Putamen (tissue), 1 donor: Measurements from ENCODE around the gene MTMR2.
"Not testable (repeated sequence)": the region's sequence is repeated elsewhere in the genome, so short reads cannot be mapped to it uniquely, and the experiment has no call there.

Experiments used
- DNase-seq: peaks from one replicate; pipeline ENCODE4 v3.0.0-alpha.2; 2016; ENCODE audit warnings: low spot score

Gene MTMR2

DNA sequence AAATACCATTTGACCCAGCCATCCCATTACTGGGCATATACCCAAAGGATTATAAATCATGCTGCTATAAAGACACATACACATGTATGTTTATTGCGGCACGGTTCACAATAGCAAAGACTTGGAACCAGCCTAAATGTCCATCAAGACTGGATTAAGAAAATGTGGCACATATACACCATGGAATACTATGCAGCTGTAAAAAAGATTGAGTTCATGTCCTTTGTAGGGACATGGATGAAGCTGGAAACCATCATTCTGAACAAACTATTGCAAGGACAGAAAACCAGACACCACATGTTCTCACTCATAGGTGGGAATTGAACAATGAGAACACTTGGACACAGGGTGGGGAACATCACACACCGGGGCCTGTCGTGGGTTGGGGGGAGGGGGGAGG, 112.9 kb downstream of the MTMR2 start:
- not testable (repeated sequence) for DNase-seq

DNA sequence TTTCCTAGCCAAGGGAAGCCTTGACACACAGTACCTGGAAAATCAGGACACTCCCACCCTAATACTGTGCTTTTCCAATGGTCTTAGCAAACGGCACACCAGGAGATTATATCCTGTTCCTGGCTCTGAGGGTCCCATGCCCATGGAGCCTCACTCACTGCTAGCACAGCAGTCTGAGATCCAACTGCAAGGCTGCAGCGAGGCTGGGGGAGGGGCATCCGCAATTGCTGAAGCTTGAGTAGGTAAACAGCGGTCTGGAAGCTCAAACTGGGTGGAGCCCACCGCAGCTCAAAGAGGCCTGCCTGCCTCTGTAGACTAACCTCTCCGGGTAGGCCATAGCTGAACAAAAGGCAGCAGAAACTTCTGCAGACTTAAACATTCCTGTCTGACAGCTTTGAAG, 117.4 kb downstream of the MTMR2 start:
- not testable (repeated sequence) for DNase-seq

DNA sequence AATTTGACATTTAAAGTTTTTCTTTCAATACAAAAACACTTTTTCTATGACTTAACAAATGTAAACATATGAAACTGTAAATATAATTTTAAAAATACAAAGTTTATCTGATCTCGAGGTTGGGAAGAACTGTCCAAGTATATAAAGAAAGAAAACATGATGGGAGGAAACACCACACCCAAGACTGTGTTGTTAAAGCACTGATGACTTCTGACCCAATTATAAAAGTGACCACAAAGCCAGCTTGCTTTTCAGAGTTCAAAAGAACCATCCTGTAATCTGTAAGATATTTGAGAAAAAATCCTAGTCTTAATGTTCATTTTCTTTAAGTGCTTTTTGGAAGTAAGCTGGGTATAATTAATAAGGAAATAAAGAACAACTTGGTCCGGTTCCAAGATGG, 118.0 kb downstream of the MTMR2 start:
- no peak for DNase-seq

DNA sequence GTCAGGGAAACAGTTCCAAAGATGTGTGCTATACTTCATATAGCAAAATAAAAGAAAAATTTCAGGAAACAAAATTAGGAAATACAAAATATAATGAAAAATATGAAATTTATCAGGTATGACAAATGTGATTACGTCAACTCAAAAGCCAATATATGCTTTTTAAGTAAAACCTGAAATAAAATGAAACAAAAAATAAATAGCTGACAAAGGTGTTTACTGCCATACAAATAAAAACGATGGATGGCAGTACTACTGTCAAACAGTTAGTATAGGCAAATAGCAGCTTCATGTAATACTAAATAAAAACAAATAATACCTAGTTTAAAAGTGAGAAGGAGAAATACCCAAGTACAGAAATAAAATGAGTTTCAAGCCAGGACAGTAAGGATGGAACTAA, 119.9 kb downstream of the MTMR2 start:
- DNase-seq, result no peak

DNA sequence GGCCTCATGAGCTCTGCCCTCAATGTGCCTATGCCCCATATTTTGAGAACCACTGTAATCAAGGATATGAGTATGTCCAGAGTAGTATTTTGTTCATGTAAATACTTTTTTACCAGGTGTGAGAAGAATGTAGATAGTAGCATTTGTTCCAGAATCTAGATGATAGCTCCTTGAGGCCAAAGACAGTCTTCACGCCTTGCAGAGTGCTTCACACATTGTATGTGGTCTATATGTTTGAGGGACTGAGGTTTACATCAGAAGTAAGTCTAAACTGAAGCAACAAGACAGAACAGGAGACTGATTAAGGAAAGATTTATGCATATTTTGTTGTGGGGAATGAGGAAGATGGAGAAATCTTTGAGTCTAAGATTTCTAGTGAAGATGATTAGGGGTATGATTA, 121.1 kb downstream of the MTMR2 start:
- no peak for DNase-seq

DNA sequence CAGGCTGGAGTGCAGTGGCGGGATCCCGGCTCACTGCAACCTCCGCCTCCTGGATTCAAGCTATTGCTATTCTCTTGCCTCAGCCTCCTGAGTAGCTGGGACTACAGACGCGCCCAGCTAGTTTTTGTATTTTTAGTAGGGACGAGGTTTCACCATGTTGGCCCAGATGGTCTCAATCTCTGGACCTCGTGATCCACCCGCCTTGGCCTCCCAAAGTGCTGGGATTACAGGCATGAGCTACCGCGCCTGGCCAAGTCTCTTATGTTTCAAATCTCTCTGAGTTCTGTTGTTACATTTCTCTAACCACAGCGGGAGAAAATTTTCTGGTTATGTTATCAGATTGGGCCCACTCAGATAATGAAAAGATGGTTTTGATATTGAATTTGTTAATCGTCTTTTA, 123.5 kb downstream of the MTMR2 start:
- no peak for DNase-seq

DNA sequence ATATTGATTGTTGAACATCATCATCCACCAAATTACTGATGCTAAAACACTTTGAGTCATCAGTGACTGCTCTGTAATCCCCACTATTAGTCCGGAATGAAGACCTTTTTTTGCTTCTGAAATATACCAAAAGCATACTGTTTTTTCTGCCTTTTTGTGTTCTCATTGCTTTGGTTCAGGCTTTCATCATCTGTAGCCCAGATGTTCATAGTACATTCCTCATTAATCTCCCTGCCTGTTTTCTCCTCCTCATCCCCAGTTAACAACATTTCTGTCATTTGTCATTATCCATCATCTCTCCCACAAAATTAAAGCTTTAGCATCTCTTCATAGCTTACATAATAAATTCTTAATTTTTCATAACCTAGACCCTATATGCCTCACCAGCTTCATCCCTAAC, 124.4 kb downstream of the MTMR2 start:
- no peak for DNase-seq

DNA sequence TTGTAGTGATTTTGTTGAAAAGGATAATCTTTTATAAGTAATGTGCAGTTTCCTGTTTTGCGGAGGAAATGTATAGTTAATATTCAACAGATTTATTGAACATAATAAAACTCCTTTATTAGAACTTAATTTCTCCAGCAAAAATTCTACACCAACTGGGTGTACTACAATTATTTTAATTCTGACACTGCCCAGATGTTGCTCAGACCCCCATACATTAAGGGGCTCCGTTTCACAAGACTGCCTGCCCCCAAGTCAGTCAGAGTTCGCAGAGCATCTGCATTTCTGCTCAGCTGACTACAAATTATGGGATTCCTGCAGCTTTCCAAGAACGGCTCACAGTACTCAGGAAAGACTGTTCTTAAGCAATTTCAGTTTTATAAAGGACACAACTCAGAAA, 127.4 kb downstream of the MTMR2 start:
- no peak for DNase-seq

DNA sequence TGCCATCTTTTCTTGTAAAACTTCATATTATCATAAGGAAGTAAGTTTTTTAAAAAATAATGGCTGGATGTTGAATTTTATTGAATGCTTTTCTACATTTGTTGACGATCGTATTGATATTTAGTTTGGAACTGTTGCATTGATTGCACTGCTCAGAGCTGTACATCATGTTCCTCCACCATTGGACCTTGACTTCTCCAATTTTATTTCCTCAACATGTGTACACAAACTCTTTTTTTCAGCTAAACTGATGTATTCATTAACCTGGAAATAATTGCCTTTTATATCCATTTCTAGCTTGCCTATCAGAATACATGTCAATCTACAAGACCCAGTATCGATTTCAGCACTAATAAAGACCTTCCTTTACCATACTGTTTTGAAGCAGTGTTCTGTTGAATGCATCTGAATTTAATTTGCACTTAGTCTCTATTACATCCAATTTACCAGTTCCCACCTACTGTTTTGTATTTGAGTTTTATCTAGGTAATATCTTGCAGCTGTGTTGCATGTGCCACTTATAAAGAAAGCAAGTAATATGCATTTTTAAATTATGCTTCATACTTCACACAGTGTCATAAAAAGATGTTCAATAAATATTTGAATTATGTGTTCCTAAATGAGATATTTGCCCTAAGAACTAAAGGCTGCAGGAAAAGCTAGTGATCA, 128.1 kb downstream of the MTMR2 start:
- no peak for DNase-seq

DNA sequence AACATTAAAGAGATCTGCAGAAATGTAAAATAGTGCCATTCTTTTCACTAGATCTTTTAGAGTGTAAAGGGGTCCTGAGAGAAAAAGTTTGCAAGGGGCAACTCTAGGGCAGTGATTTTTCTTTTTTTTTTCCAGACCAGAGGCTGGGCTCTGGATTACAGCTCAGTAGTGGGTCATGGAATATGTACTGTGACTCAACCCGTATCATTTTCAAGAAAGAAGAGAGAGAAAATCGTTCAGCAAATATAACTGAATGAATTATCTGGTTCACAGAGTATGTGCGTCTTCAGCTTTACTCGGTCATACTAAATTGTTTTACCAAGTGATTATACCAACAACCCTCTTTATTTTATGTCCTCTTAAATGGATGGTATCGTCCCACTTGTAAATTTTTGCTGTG, 129.8 kb downstream of the MTMR2 start:
- no peak for DNase-seq

DNA sequence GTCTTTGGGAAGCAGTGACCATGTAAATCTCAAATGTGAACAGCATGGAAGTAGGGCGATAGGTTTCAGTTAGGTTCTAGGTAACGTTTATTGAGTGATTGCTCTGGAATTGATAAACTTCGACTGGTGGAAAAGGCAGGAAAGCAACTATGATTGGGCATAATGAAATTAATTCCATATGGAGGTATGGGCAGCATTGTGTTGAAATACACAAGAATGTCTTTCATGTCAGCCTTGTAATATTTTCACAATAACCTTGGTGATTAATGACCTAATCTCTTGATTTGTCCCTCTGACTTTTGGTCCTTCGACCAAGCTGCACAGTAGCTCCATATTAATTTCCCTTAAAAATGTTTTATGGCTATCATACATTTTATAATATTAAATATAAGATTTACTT, 130.8 kb downstream of the MTMR2 start:
- no peak for DNase-seq

DNA sequence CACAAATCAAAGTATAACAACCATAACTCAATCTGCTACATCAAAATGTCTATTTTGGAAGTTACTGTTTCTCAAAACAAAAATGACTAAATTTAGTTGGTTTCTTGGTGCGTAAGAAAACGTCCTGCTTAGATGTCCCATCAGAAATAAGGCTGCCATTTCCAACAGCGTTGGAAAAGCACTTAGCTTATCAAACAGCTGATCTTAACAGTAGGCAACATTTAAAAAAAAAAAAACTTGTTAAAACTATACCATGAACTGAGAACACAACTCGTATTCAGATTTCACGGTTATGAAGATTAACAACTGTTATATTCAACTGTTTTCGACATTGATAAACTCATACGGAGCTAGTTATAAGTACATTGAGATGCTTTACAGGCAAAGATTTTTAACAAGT, 131.2 kb downstream of the MTMR2 start:
- DNase-seq, result no peak

DNA sequence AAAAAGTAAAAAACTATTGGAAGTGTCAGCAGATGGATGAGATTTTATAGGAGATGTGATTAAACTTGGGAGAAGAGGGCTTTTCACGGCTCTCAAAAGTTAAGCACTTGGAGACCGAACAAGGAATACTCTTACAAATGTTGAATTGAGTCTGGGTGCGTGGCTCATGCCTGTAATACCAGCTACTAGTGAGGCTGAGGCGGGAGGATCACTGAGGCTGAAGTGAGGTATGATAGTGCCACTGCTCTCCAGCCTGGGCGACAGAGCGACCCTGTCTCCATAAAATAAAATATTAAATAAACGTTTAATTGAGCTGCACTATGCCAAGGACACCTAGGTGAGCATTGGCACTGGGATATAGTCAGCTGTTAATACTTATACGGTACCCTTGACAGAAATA, 131.7 kb downstream of the MTMR2 start:
- DNase-seq, result no peak

DNA sequence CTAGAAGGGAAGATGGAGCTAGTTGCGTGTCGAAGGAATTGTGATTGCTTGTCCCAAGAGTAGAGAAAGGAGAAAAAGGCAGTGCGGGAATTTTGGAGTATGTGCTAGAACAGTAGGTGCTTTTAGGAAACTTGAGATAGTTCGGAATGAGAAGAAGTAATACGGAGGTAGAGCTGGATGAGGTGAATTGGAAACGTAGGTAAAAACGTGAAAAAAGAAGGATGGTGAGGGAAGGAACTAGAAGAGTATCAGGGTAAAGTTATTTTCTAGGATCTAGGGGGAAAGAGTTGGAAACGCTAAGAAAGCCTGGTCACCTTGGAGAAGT, 132.2 kb downstream of the MTMR2 start:
- DNase-seq, result no peak

DNA sequence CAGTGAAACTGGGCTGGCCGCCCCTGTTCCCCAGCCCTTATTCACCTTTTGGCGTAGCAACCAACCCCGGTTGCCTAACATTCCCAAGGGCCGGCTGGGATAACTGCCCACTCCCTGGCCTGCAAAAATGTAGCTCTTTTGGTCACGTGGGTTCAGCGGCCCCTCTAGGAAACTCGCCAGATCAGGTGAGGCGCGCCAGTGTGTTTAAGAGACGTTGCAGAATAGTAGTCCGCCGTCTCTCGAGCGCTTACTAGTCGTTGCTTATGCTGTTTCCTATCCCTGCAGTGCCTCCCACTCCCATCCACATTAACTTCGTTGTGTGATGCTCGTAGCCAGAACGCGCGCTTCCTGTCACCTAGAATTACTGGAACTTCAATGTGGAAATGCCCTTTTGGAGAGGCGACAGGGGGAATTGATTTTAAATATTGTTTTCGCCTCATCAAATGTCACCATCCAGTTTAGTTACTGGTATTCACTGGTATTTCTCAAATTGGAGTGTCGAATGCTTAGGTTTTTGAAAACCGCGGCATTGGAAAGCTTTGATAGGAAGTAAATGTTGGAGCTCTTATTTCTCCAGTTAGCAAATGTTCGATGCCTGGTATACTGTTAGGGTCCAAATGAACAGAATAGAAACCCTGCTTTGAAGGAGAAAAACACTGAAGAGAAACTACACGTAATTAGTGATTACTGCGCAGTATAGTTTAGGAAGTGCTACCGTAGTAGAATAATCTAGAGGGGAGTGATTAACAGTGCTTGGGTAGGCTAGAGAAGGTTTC, 132.8 kb downstream of the MTMR2 start:
- peak; percentile 53 for DNase-seq

DNA sequence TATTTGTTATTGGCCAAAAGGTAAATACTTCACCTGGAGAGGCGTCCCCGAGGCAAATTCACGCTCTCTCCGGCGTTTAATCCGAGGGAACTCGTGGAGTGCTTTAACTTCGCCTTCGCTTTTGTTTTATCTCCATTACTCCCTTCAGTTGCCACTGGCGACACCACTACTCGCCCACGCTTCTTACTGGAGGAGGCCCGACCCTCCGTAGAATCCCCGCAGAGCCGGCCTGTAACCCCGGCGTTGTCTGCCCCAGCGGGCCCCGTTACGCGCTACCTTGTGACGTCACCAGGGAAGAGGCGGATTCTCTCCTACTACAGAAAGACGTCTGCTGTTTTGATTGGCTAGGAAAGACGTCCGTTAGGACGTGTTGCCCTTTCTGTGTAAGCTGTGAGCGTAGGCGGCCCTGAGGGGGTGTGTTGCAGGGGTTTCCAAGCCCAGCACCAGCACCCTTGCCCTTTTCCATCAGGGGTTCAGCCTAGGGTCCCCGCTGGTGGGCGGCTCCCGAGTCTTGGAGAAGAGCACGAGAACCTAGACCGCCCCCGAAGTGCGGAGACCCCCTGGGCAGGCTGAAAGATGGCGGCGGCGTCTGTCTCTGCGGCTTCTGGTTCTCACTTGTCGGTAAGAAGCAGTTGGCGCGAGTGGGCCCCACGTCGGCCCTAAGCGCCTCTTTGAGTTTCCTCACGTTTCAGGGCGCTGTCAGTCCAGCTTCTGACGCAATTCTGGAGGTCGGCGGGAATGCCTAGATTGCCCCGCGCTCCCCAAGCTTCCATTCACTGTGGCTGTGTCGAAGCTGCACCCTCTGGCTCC, 133.6 kb downstream of the MTMR2 start, which contains the start of gene CEP57:
Gene CEP57, plus strand, starts transcription at position 376 of the 810 bp plus-strand sequence. Its CDS starts 201 bp downstream, at position 577.
- peak; percentile 98 for DNase-seq

DNA sequence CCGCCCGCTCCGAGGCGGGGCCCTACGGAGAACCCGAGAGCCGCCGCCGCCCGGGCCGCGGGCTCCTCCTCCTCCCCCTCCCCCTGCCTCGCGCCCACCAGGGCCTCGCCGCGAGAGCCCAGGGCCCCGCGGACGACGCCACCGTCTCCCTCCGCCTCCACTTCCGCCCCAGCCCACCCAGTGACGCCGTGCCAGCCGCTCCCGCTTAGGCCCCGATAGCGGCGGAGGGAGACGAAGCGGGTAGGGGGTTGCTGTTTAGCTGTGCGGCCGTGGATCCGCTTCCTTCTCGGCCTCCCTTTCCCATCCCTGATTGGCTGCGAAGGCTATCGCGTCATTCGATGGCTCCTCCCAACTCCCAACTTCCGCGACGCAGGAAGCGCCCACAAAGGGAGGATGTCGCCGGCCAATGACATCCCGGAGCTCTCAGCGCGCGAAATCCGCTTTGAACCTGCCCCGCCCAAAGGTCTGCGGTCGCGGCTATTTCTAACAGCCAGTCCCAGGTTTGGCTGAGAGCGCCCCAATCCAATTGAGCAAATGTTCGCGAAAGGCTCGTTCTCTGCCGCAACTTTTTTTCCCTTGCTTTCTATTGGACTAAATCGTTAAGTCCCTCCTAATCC, 134.3 kb downstream of the MTMR2 start, which contains the start of gene FAM76B:
Gene FAM76B, minus strand, starts transcription at position 277 of the 617 bp plus-strand sequence. CDS start 304 bp downstream, outside the sequence.
- DNase-seq, result peak; percentile 99

DNA sequence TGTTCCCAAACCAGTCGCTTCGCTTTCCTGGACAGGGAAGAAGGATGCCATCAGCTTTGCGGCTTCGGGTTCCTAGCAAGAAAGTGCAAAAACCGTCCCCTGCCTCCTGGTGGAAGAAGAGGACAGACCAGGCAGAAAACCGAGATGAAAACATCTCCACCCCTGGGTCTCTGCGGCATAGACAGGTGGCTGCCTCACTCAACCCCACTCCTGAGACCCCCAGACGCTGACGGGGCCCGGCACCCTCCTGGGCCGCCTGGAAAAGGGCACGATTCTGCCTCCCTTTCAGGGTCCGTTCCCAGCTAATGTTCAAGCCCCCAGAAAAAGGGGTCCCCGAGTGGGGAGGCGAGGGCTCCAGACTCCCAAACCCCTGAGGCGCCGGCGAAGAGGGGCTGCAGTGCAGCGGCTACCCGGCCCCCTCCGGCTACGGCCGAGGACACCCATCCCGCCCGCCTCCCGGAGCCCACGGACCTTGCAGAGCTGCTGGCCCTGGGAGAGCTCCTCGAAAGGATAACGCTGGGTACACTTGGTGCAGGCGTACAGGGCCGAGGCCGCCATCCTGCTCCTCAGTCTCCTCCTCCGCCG, 134.9 kb downstream of the MTMR2 start:
- DNase-seq, result peak; percentile 20
